SIG-M5 treated with dmso at 0.1 percent for 504 hours (cell line): Measurements from ENCODE around the gene SMAD6.

Experiments
- DNase-seq: peaks from one replicate; lab custom pipeline; 2025; ENCODE audit not compliant: unreplicated experiment; lab: John Stamatoyannopoulos, UW

Gene SMAD6

DNA sequence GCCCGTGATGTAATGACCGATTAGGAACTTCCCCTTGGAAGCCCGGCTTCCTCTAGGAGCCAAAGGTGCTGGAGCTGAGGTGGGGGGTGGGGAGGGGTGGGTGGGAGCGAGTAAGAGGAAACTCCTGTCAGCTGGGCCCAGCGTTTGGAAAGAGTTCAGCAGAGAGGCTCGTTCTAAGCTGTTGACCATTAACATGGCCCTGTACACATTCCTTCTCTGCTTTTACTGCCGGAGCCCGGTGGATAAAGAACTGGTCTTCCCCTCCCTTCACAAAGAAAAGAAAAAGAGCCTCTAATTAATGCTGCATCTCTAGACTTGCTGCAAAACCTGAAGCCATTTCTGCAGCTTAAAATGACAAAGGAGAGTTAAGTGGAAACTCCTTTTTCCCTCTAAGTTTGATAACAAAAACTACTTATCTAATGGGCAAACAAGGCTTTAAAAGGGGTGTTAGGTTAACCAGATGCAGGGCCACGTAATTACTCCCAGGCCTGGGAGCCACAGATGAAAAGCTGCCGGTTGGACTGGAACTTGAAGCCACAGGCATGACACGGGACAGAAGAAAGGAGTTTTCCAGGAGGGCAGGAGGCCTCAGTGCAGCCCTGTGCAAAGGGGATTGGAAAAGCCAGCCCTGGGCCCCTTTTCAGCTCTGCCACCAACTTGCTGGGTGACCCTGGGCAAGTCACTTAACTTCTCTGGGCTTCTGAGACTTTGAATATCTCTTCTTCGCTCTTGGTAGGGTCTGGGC lies 71.3 kb downstream of the SMAD6 start:
- DNase-seq = no peak

DNA sequence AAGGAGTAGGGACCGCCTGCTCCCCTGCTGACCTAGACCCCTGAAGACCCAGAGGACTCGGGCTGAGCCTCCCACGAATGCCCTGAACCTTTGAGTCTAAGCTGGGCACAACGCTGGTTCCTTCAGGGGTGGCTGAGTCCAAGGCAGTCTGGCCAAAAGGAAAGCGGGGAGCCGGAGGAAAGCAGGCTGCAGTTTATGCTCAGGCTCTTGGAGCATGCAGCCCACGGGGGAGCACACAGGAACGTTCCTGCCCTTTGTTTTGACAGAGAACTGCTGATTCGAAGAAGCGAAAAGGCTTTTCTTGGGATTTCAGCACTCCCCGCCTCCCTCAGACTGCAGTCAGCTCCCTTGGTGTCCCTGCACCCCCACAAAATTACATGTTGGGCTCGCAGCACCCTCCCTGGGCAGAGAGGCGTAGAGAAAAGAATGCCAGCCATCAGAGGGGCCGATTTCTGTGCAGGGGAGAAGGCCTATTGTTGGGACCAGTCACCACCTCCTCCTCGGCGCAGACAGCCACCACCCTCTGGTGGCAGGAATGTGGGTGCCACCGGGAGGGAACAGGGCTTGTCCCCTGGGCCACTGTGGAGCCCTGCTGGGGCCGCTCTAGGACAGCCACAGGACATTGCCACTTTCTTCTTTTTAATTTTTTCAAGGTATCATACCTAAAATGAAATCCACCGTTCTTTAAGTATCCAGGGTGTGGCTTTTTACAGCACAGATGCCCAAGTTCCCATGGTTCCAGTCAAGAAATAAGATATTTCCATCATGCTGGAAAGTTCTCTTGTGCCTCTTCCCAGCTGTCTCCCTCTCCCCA lies 72.2 kb downstream of the SMAD6 start:
- DNase-seq = peak; percentile 49

DNA sequence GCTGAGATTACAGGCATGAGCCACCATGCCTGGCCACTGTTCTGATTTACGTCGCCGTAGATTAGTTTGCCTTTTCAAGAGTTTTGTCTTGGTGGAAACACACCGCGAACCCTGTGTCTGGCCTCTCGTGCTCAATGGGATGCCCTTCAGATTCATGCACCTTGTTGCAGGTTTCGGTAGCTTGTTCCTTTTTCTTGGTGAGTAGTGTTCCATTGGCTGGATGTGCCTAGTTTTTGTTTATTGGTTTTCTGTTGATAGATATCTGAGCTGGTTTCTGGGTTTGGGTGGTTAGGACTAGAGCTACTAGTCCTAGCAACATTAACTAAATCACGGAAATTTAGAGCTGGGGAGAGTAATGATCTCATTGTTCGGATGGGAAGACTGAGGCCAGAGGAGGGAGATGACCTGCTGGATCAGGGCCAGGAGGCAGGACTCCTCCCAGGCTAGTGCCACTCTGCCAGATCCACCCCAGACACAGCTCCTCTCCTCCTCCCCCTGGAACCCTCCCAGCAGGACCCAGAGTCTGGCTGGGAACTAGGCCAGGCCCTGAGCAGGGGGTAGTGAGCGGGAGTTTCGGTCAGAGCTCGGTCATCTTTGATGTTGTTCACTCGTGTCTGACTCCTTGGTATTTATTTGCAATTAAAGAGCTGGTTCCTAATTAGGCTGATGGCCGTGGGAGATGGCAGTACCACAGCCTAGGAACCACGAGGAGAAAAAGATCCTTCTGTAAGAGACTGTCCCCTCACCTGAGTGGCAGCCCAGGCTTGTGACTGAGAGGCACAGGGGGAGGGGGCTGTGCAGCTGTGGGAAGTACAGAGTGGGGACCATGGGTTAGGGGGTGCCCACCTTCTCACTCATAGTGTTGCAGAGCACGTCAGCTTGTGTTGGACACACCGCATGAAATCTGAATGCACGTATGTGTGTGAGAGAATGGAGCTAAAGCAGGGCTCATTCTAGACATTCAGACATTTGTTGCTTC lies 73.4 kb downstream of the SMAD6 start:
- no peak for DNase-seq

DNA sequence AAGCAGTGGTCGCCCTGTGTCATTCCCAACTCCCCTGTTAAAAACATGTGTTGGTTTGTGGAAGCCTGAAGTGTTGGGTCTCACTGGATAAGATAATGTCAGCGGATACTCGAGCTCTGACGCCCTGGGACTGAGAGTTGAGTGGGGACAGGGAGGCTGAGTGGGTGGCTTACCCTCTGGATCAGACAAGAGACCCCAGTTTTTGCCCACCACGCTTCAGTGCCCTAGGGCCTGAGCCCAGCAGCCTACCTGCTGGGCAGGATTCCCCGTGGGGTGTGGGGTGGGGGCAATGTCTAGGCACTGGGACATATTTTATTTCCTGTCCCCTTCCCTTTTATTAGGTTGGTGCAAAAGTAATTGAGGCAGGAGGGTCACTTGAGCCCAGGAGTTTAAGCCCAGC lies 75.0 kb downstream of the SMAD6 start:
- DNase-seq = no peak

DNA sequence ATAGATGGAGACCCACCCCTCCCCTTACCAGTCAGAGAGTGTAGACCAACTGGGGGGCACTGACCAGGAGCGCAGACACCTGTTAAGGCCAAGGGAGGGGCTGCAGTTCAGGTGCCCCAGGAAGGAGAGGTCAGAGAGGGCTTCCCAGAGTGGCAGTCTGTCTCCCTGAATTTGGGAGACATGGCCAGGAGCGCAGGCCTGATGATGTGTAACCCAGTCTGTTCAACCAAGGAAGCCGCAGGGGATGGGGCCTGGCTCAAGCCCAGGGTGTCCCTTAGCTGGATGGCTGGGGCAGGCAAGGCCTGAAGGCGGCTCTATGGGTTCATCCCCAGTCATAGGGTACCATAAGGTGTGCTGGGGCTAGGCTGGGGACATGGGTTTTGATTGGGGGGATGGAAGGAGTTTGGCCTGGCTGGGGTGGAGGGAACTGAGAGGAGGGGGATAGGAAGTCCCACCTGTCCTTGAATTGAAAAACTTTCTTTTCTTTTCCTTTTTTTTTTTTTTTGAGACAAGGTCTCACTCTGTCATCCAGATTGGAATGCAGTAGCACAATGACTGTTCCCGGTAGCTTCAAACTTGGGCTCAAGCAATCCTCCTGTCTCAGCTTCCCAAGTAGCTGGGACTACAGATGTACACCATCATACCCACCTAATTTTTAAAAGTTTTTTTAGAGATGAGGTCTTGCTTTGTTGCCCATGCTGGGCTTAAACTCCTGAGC lies 75.7 kb downstream of the SMAD6 start:
- no peak for DNase-seq

DNA sequence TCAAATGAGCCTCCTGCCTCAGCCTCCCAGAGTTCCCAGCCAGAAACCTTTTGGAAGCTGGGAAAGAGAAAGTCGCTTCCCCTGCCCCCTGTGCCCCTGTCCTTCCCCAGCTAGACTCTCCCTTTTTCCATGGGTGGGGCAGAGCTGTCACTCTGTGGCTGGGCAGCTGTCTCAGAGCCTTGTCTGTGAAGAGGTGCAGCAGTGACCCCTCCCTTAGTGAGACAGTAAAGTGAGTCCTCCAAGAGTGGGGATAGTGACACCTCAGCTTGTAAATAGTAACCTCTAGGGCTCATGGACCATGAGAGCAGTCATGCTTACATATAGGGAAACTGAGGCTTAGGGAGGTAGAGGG lies 76.3 kb downstream of the SMAD6 start:
- no peak for DNase-seq

DNA sequence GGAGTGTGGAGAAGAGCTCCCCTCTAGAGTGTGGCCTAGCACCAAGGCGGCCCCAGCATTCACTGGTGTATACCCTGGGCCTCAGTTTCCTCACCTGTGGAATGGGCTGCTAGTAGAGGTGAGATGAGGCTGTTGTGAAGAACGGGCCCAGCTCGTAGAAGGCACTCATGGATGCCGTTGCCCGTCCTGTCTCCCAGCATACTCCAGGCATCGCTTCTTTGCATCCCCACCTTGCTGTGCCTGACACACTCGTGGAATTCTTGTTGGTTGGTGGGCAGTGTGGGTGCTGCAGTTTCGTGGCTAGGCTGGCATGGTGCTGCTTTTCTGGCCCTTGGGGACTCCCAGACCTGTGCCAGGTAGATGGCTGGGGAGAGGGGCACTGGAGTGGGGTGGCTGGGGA lies 76.7 kb downstream of the SMAD6 start:
- no peak for DNase-seq

DNA sequence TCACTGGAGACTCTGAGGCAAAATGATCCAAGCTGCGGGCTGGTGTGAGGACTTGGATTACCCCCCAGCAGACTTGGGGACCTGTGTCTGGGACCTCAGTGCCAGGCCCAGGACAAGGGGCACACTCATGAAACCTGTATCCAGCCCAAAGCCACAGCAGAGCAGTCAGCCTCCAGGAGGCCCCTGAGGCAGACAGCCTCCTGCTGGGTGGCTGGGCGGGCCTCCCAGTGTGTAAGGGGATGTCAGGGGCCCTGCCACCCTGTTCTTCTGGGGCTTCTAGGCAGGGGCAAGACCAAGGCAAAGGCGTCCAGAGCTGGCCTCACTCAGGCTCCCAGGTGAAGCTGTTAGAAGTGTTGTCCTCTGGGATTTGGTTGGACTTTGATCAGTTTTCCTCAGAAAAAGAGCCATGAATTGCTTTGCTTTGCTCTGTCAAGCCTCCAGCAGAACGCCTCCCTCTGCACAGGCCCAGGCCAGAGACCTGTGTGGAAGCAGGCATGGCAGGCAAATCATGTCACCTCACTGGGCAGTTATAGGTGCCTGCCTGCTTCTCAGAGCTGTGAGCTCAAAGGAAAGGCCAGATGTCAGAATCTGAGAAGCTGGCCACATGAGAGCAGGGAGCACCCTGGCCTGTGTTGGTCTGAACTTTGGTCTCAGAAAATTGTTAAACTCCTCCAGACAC lies 77.4 kb downstream of the SMAD6 start:
- no peak for DNase-seq

DNA sequence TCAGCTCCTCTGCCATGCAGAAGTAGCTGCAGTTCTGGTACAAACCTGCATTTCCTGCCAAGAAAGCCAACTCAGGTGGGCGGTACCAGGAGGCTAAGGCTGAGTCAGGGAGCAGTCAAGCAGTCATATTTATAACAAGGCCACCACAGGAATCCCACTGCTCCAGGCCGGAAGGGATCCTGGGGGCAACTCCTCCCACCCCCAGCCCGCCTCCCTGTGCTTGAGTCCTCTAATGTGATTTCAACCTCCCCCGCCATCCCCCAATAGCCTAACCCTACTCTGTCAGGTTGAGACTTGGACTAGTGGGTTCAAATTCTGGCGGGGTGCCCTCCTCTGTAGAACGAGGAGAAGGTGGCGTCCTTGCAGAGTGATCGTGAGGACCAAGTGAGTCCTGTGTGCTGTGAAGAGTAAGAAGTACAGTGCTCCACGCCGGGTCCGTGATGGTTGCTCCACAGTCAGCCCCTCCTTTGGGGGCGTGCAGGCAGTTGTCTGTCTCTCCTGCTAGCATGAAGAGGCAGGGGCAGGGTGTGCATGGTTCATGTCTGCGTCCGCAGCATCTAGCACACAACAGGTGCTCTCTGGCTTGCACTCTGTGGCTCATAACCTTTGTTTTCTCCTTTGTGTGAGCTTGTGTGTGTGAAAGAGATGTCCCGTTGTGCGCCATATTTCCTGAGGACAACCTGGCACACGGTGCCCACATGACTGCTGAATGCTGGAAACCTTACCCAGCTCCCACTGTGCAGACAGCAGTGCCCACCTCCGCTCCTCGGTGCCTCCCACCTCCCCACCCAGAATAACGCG lies 78.3 kb downstream of the SMAD6 start:
- no peak for DNase-seq

DNA sequence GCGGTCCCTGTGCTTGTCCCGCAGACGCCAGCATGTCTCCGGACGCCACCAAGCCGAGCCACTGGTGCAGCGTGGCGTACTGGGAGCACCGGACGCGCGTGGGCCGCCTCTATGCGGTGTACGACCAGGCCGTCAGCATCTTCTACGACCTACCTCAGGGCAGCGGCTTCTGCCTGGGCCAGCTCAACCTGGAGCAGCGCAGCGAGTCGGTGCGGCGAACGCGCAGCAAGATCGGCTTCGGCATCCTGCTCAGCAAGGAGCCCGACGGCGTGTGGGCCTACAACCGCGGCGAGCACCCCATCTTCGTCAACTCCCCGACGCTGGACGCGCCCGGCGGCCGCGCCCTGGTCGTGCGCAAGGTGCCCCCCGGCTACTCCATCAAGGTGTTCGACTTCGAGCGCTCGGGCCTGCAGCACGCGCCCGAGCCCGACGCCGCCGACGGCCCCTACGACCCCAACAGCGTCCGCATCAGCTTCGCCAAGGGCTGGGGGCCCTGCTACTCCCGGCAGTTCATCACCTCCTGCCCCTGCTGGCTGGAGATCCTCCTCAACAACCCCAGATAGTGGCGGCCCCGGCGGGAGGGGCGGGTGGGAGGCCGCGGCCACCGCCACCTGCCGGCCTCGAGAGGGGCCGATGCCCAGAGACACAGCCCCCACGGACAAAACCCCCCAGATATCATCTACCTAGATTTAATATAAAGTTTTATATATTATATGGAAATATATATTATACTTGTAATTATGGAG lies 79.1 kb downstream of the SMAD6 start:
- no peak for DNase-seq

DNA sequence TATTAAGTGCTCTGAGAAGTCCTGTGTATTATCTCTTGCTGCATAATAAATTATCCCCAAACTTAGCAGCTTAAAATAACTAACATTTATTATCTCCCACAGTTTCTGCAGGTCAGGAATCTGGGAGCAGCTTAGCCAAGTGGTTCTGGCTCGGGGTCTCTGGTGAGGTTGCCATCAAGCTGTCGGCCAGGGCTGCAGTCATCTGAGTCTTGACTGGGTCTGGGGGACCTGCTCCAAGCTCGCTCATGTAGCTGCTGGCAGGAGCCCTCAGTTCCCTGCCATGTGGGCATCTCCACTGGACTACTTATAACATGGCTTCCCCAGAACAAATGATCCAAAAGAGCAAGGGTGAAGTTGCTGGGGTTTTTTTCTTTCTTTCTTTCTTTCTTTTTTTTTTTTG lies 80.7 kb downstream of the SMAD6 start:
- DNase-seq = no peak

DNA sequence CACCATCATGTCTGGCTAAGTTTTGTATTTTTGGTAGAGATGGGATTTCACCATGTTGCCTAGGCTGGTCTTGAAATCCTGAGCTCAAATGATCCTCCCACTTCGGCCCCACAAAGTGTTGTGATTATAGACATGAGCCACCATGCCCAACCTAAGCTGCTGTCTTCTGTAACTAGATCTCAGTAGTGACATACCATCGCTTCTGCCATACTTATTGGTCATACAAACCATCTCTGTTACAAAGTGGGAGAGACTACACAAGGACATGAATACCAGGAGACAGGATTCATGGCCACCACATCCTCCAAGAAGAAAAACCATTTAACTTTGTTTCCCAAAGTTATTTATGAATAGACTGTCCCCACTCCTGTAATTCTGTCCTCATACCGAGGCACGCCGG lies 81.3 kb downstream of the SMAD6 start:
- DNase-seq = no peak

DNA sequence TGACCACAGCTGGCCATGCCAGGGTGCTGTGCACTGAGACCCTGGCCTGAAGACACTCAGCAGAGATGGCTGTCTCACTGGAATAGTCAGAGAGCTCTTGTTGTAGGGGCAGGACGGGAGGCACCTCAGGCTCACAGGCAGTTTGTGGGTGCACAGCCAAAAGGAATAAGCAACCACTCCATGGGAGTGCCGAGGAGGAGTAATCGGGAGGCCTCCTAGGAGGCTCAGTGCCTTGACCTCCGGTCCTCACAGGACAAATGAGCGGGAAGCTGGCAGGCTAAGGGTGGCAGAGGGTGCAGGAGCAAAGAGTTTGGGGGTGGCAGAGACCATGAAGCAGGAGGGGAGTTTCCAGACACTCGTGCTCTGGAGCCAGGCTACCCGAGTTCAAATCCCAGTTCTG lies 81.7 kb downstream of the SMAD6 start:
- DNase-seq = no peak

DNA sequence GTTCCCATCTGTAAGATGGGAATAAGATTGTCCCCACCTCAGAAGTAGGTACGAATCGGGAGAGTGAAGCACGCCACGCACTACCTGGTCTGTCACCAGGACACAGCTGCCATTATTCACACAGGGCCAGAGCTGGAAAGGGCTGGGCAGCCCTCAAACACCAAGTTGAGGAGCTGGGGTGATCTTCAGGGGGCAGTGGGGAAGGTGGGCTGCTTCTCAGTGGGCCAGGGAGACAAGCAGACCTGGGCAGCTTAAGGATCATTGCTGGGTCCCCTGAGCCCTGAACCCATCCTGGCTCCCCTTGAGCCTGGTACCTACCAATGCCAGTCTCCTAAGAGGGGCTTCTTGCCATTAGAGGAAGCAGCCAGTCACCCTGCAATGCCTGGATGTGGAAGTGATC lies 82.1 kb downstream of the SMAD6 start:
- no peak for DNase-seq

DNA sequence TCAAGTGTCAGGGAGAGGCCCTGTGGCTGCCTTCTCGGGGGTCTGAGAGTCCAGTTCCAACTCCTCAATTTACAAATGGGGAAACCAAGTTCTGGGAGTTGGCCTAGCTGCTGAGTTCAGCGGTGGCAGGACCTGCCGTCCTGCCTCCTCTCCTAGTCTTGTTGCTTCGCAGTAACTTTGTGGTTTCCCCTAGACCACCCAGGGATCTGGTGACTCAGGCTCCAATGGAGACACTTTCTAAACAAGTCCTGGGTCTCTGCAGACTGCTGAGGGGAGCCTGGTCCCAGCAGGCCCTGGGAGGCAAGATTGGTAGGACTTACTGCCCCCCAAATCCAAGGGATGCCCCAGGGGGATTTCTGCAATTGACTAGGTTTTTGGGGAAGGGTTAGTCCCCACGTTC lies 83.6 kb downstream of the SMAD6 start:
- DNase-seq = no peak

DNA sequence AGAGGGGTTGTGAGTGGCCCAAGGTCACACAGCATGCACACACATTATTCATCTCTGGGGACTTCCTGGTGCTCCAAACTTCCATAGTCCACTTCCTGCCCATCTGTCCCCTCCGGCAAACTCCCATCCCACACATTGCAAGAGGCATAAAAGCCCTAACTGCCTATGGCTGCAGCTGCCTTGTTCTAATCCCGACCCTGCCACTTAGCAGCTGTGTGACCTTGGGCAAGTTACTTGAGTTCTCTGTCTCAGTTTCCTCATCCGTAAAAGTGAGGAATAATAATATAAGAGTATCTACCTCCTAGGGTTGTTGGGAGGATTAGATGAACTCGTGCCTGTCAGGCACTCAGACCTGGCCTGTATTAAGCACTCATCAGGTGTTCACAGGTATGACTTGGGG lies 84.2 kb downstream of the SMAD6 start:
- no peak for DNase-seq

DNA sequence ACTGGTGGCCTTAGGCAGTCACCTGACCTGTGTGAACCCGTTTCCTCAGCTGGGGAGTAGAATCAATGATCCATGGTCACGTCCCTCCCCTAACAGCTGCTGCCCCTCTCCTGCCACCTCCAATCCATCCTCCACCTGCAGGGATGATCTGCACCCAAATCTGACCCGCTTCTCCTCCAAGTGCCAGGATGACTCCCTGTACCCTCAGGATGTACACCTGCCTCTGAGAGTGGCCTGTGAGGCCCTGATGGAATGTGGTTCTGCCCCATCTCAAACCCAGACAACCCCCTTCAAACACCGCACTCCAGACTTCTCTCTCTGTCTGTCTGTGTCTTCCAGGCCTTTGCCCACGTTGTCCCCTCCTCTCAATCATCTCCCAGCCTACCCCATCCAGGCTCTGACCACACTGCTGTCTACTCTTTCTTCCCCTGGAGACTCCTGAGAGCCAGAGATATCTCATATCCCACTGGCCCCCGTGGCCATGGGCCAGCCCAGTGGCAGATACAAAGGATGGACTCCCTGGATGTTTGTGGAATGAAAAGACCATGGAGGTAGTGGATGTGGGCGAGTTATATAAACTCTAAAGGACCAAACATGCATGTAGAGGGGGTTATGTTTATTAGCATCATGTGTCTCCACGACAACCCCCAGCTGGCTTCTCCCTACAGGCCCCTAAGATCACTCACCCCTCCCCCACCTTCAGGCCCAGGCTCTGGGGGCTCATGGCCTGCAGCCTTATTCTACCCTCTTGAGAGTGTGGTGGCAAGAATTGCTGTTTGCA lies 84.9 kb downstream of the SMAD6 start:
- DNase-seq = no peak

DNA sequence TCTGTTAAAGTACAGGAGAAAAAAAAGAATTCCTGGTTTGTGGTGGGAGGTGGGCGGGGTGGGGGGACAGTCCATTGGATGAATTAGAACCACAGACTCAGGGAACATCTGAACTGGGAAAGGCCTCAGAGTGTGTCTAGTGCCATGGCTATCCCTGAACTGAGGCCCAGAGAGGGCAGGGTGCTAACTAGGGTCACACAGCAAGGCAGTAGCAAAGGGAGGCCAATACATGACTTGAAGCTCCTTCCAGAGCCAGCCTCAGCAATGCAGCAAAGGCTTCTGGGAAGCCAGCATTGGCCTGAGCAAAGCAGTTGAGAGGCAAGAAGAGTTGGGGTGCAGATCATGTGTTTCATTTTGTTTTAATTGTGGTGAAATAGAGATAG lies 85.4 kb downstream of the SMAD6 start:
- no peak for DNase-seq
